Activated CD8-positive, alpha-beta memory T cell treated with anti-CD3 and anti-CD28 coated beads for 36 hours (primary cell): Measurements from ENCODE around the gene UQCC3. TPM values are rescaled to one million over a fixed set of nuclear protein-coding genes. Genes with fewer than 3 reads are reported as not detected.
"Not testable (repeated sequence)": the region's sequence is repeated elsewhere in the genome, so short reads cannot be mapped to it uniquely, and the experiment has no call there.

Source experiments
- CTCF ChIA-PET: fragments of 350-600 bp; sonication (Branson Sonifier 250); formaldehyde crosslinking; loops from one replicate; lab custom pipeline; 2021; ENCODE audit warnings: antibody characterized with exemption; lab: Charles Lee
- POLR2A ChIA-PET: fragments of 350-600 bp; sonication (Branson Sonifier 250); formaldehyde crosslinking; loops from one replicate; lab custom pipeline; 2021; ENCODE audit warnings: antibody characterized with exemption; lab: Charles Lee
- total RNA-seq, 2 experiments: library from RNA; stranded (reverse); gene quantifications; one replicate each; pipeline ENCODE4 v1.2.3, GENCODE V29; 2021

UQCC3 gene
- total RNA-seq, 2 experiments from 2014 or later: 5.3 to 6.0 TPM

DNA sequence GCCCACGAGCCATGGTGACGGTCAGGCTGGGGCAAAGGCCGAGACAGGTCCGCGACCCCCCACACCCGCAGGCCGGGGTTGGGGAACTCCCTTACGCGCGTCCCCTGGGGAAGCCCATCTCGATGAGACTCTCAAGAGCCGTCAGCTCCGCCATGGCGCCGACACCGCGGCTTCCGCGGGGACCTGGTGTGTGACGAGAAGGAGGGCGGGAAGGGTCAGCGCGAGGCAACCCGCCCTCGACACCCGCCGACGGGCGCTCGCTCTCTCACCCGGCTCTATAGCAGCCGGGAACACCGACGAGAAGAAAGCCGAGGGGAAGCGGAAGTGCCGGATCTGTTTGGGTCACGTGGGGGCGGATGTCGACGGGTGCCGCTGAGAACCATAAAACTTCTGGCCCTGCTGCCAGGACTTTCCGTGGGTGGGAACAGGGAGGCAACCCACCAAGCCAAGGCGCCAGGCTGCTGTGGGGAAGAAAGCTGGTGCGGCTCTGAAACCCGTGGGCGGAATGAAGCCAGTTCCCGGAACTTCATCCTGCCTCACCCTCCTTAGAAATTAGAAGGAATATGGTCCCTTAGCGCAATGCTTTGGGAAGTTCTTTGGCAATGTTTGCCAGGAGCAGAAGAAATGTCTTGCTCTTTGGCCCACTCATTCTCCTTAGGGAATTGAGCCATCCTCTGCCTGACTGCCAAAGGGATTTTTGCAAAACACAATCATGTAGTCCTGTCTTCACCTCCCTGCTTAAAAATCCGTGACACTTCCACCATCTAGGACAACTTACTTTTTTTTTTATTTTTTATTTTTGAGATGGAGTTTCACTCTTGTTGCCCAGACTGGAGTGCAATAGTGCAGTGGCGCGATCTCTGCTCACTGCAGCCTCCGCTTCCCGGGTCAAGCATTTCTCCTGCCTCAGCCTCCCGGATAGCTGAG is 7.6 kb downstream of the UQCC3 start, which contains the start of gene UBXN1:
UBXN1 (minus strand) TSS at position 304 of the 927 bp plus-strand sequence; CDS start at position 154, 150 bp downstream.
- POLR2A ChIA-PET: interaction anchor here (1.1 to 3.0 kb wide), 3 partner anchors 8 to 57 kb away, joined by 5 to 15 read pairs (median 6); partner anchors contain the start of genes B3GAT3, C11orf98, CSKMT and LBHD1

DNA sequence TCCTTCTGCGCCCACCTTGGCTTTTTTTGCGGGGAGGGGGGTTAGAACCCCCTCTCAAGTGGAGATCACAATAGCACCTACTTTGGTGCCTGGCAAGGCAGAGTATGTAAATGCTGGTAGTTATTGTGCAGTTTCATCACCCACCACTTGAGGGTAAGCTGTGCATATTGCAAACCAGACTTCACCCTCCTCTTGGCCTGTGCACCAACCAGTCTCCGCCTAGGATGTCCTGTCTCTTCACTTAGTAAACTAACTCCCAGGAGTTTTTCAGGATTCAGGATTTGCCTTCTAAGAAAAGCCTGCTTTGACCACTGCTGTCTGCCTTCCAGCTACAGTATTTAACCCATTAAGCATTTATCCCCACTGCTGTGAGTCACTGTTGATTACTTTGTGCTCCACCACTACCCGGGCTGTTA is 9.4 kb downstream of the UQCC3 start:
- POLR2A ChIA-PET: interaction anchor here (0.5 to 3.0 kb wide), 5 partner anchors 9 to 114 kb away, joined by 3 to 15 read pairs (median 4); partner anchors contain the start of genes C11orf98, CSKMT, LBHD1 and UQCC3
- CTCF ChIA-PET: interaction anchor here (0.6 to 2.0 kb wide), 12 partner anchors 9 to 256 kb away, joined by 3 to 8 read pairs (median 5); partner anchors contain the start of gene LBHD1

More for the DNA sequence above, 7.6 kb downstream of the UQCC3 start, which contains the start of gene UBXN1:
- CTCF ChIA-PET: interaction anchor here (0.6 to 1.2 kb wide), 4 partner anchors 13 to 121 kb away, joined by 4 to 6 read pairs (median 4); partner anchors contain the start of genes C11orf98 and CSKMT

DNA sequence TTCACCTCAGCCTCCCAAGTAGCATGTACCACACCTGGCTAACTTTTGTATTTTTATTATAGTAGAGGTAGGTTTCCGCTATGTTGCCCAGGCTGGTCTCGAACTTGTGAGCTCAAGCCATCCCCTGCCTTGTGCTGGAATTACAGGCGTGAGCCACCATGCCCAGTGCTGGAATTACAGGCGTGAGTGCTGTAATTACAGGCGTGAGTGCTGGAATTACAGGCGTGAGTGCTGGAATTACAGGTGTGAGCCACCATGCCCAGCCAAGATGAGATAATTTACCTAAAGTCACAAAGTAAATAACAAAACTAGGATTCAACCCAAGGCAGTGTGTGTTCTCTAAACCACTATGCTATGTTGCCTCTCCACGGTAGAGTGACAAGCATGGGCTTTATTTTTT is 11.0 kb downstream of the UQCC3 start:
- ChIA-PET CTCF (no interaction called here), POLR2A (no interaction called here)

DNA sequence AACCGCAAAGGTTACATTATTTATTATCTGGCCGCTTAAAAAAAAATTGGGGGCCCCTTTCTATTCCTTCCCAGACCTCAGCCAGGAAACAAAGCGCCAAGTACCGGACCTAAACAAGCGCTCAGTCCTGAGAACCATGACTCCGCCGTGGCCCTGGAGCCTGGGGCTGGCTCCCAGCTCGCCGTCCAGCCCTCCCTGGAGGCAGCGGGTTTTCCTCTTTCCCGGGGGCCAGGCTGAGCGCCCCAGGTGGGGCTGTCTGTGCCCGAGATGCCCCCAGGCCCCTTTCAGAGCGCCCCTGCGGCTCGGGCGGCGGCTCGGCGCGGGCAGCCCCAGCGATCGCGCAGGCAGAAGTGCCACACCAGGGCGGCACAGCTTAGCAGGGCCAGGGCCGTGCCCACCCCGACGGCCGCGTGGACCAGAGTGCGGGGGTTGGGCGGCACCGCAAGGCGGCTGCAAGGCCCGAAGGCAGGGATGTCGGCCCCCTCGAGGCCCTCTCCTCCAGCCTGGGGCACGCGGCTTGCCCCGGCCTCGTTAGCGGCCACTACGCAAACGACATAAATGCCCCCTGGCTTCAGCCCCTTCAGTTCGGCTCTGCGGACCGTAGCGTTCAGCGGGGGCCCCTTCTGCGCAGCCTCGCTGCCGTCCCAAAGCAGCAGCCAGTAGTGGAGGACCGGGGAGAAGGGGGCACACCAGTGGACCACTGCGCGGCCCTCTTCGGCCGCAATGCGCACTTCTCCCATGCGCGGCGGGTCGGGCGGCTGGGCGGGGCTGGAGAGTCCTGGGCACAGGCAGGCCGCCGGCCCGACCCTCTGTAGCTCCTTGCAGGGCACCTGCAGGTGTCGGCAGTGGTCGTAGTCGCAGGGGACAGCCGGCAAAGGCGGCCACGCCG is 16.3 kb downstream of the UQCC3 start:
- ChIA-PET POLR2A (interaction anchor here (0.6 kb wide), 2 partner anchors 81 to 96 kb away, joined by 3 read pairs; no protein-coding TSS in a partner anchor), CTCF (no interaction called here)

DNA sequence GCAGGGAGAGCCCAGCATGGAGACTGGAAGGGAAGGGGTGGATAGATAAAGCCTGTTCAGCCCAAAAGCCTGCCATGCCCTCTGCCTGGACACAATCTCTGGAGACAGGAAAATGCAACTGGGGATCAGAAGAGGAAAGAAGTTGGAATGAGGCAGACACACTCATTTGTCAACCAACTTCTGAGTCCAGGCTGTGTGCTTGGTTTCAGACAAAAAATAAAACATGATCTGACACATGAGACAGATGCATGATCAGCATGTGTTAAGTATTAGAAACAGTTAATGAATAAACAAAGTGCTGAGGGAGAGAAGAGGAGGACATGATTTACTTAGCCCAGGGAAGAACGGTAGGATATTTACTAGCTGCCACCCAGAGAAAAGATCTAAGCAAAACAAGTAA is 17.0 kb downstream of the UQCC3 start:
- POLR2A ChIA-PET: no interaction called here
- CTCF ChIA-PET: no interaction called here

DNA sequence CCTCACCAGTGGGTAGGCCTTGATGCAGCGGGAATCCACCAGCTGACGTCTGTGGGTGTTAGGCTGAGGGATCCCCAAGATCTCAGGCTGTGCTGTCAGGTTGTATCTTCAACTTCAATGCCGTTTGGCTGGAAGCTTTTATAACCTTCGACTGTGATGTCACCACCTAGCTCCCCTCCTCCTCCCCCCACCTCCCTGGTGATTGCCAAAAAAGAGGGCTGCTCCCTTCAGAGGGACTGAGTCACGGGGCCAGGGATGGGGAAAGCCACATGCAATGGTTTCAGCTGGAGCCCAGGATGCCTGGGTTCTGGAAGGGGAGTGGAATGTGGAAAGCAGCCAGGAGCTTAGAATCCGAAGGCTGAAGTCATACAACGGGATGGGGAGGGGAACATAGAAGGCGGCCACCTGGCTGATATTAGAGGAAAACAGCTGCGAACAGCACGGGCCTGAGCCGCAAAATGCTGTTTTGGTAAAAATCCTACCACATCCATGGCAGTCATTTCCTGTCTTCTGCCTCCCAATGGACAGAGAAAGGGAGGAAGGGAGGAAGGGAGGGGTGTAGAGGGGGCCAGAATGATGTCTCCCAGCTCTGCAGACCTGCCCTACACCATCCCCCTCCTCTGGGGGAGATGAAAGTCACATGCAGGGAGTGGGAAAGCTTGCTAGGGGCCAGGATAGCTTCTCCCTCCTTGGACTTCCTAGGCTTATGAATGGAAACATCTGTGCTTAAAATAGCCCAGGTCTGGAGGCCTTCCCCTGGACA is 18.1 kb downstream of the UQCC3 start, which contains the start of gene LRRN4CL:
LRRN4CL (minus strand) TSS at position 110 of the 763 bp plus-strand sequence. CDS start 1,022 bp downstream, outside the sequence.
- ChIA-PET CTCF (interaction anchor here (1.5 kb wide), 1 partner anchor 265 kb away, joined by 4 read pairs; no protein-coding TSS in a partner anchor), POLR2A (interaction anchor here (1.2 kb wide), 1 partner anchor 25 kb away, joined by 4 read pairs; the partner anchor contains the start of genes C11orf98 and CSKMT)

DNA sequence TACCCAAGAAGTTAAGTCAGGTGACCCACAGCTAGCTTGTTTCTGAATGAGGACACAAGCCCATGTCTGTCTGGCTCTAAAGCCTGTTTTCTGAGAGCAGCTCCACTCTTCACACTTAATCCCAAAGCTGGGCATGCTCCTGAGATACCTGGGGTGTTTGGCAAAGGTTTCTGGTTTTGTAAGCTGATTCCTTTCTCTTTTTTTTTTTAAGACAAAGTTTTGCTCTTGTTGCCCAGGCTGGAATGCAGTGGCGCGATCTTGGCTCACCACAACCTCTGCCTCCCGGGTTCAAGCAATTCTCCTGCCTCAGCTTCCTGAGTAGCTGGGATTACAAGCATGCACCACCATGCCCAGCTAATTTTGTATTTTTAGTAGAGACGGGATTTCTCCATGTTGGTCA is 22.2 kb downstream of the UQCC3 start:
- POLR2A ChIA-PET: not testable (repeated sequence)
- CTCF ChIA-PET: interaction anchor here (0.6 to 2.6 kb wide), 8 partner anchors 8 to 133 kb away, joined by 3 to 20 read pairs (median 4); partner anchors contain the start of genes B3GAT3, BSCL2, GNG3 and UQCC3

DNA sequence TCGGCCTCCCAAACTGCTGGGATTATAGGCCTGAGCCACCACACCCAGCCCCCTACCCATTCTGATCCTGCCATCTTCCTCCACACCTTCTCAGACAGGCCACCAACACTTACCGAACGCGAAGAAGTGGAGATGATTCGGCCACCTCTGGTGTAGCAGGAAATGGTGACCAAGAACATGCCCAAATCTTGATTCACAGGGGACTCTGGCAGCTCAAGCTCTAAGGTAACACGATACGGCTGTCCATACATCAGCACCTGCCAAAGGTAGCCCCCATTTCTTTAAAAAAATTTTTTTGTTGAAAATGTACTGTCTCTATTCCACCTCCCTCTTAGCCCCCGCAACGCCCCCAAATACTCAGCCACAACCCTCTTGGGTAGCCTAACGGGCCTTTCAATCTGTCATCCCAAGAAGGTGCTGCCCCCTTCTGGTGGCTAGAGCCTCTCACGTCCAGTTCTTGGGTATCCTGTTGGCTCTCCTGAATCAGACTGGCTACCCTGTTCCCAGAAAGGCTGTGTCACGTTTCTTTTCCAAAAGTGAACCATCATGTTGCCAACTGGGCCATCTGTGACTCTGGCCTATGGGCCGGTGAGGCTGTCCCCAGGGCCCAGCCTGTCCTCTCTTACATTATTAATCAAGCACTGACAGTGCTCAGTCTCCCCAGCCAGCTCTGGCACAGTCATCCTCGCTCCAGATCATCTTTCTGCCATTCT is 23.1 kb downstream of the UQCC3 start:
- ChIA-PET CTCF (interaction anchor here (0.5 to 2.6 kb wide), 18 partner anchors 9 to 302 kb away, joined by 3 to 20 read pairs (median 4); partner anchors contain the start of genes B3GAT3, BSCL2, EEF1G and GNG3), POLR2A (interaction anchor here (0.7 kb wide), 1 partner anchor 103 kb away, joined by 3 read pairs; no protein-coding TSS in a partner anchor)

DNA sequence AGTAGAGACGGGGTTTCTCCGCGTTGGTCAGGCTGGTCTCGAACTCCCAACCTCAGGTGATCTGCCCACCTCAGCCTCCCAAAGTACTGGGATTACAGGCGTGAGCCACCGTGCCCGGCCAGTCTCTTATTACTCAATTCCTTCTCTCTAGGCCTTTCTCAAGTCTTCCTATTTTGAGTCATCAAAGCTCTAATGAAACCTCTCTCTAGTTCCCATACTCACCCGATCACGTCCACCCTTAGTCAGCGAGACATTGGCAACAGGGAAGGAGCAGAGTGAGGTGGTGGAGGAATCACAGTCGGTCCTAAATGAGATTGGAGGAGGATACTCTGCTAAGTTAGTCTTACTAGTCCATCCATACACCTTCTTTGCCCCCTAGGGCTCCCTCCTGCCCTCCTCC is 30.8 kb downstream of the UQCC3 start:
- ChIA-PET CTCF (interaction anchor here (0.6 to 1.0 kb wide), 2 partner anchors 30 to 109 kb away, joined by 3 read pairs; partner anchors contain the start of genes LBHD1 and UQCC3), POLR2A (interaction anchor here (0.7 kb wide), 1 partner anchor 53 kb away, joined by 3 read pairs; no protein-coding TSS in a partner anchor)

DNA sequence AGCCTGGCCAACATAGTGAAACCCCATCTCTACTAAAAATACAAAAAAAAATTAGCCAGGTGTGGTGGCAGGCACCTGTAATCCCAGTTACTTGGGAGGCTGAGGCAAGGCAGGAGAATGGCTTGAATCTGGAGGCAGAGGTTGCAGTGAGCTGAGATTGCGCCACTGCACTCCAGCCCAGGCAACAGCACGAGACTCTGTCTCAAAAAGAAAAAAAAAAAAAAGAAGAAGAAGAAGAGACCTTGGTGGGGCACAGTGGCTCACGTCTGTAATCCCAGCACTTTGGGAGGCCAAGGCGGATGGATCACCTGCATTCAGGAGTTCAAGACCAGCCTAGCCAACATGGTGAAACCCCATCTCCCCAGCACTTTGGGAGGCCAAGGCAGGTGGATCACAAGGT is 32.4 kb downstream of the UQCC3 start:
- ChIA-PET CTCF (interaction anchor here (0.6 to 1.8 kb wide), 3 partner anchors 14 to 64 kb away, joined by 3 to 7 read pairs (median 3); no protein-coding TSS in a partner anchor), POLR2A (interaction anchor here (0.6 to 1.1 kb wide), 2 partner anchors 34 to 177 kb away, joined by 3 to 5 read pairs; partner anchors contain the start of gene SLC3A2)

DNA sequence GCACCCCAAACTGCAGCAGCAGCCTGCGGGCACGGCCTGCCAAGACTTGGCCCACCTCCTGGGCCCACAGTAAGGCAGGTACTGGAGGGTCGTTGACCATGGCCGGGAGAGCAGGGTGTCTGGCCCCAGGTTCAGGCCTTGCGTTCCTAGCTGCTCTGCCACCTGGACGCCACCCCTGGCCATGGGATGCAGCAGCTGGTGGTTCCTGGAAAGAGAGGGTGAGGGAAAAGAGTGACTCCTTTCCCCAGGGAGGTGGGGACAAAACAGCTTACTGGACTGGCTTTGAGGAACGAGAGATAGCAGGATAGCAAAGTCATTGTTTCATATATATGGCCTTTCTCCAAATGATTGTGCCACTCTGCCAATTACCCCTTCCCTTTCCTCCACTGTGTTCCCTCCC is 33.9 kb downstream of the UQCC3 start:
- CTCF ChIA-PET: interaction anchor here (0.9 to 3.4 kb wide), 3 partner anchors 11 to 81 kb away, joined by 4 to 20 read pairs (median 7); no protein-coding TSS in a partner anchor
- POLR2A ChIA-PET: interaction anchor here (0.6 to 1.7 kb wide), 4 partner anchors 22 to 48 kb away, joined by 3 to 7 read pairs (median 4); partner anchors contain the start of genes C11orf98, CSKMT and HNRNPUL2

DNA sequence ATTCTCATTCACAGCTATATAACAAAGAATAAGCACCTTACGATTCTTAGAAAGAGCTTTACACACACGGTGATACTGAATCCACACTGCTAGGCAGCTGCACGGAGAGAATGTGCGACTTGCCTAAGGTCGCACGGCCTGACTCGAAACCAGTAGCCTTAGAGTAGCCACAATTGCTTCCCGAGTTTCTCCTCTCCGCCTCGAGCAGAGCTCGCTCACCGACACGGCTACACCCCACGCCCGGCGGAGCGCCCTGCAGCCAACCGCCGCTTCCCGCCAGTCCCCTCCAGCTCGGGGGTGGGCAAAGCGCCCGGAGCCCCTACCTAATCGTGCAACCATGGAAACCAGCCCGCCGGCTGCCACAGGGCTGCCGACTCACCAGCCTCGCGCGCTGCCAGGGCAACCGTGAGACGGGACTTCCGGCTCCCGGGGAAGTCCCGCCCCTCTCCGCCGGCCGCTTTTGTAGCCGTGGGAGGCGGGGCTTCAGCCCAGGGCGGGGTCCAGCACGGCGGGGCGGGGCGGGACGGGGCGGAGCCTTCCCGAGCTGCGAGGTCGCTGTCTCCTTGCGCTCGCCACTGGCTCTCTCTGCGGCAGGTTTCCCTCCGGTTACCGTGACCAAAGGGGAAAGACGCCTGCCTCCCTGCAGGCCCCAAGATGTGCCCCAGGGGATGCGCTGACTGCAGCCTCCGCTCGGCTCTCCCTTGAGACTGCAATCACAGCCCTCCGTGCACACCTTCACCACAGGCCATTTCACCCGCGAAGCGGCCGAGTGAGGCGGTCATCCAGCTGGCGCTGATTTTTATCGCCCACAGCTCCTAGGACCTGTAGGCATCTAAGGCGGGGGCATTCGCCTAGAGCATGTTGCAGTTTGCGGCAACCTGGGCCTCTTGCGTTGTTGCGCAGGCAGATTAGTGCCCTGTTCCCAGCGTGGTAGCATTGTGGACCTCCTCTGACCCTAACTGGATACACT is 34.7 kb downstream of the UQCC3 start:
- ChIA-PET CTCF (interaction anchor here (0.6 to 3.4 kb wide), 5 partner anchors 12 to 315 kb away, joined by 3 to 20 read pairs (median 4); no protein-coding TSS in a partner anchor), POLR2A (interaction anchor here (0.5 to 1.7 kb wide), 8 partner anchors 21 to 115 kb away, joined by 3 to 7 read pairs (median 4); partner anchors contain the start of genes C11orf98, CSKMT, HNRNPUL2 and TUT1)

DNA sequence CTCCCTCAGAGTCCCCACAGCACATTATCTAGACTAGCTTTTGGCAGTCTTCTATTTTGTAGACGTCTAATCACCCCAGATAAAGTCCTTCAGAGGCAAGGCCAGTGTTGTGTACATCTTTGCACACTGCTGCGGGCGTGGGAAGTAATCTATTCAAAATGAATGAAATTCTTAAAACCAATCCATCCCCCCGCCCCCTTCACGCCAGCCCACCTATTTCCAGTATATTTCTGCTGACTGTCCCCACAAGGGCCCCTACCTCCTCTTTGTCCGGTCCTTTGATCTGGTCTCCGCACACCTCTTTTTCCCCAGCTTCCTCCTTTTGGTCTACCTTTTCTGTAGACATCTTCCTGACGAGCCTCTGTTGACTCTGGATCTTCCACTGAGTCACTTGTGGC is 35.4 kb downstream of the UQCC3 start:
- POLR2A ChIA-PET: interaction anchor here (0.7 to 1.7 kb wide), 3 partner anchors 42 to 116 kb away, joined by 3 to 7 read pairs (median 4); partner anchors contain the start of genes C11orf98, CSKMT and TUT1
- CTCF ChIA-PET: interaction anchor here (1.0 to 3.4 kb wide), 3 partner anchors 12 to 316 kb away, joined by 3 to 20 read pairs (median 3); no protein-coding TSS in a partner anchor

DNA sequence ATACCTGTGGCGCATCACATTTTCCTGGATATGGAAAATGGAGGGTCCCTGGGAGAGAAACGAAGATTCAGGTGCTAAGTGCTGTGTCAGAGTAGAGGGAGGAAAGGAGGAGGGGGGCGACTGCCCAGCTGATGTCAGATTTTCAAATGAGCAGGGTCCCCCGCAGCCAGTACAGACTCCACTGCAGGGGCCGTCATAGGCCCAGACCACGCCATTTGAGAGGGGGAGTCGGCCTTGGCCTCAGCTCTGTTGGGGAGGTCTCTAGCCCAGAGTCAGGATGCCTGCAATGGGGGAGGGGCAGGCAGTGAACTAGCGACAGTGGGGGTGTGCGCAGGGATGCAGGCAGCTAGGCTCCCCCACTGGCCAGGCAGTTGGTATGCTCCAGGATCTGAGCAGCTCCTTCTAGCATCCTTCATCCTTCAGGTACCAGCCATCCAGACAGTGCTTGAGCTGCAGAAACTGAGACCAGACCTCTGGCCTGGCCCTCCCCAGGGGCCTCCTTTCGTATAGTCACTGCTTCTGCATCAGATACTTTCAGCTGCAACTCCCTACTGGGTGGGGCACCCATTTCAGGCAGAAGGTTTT is 35.9 kb downstream of the UQCC3 start, which contains the start of the genes BSCL2 and GNG3:
BSCL2 (minus strand) TSS at position 148 of the 585 bp plus-strand sequence. CDS start 229 bp downstream, outside the sequence.
GNG3 (plus strand) TSS at position 400 of the 585 bp plus-strand sequence. CDS start 620 bp downstream, outside the sequence.
- CTCF ChIA-PET: interaction anchor here (1.0 to 3.4 kb wide), 3 partner anchors 13 to 317 kb away, joined by 3 to 20 read pairs (median 3); no protein-coding TSS in a partner anchor
- POLR2A ChIA-PET: interaction anchor here (1.2 kb wide), 1 partner anchor 116 kb away, joined by 4 read pairs; the partner anchor contains the start of gene TUT1
